SJCRH30 (cell line): ENCODE data around the gene KIAA1755. TPM values are rescaled to one million over a fixed set of nuclear protein-coding genes. Genes with fewer than 3 reads are reported as not detected.
A peak's percentile ranks its signal among the peaks of the same experiment; 100 is the strongest.

ENCODE experiments used
- DNase-seq, 2 experiments: peaks; one replicate each; pipeline ENCODE4 v3.0.0-alpha.2; 2015 to 2020
- H3K27ac ChIP-seq: fragments of 250-450 bp; sonication (Bioruptor Pico); 2 replicates; pipeline ENCODE4 v1.5.1; 2020; ENCODE audit warnings: mild to moderate bottlenecking, moderate library complexity
- H3K27me3 ChIP-seq: fragments of 250-450 bp; sonication (Bioruptor Pico); 2 replicates; pipeline ENCODE4 v1.5.1; 2020; ENCODE audit warnings: mild to moderate bottlenecking, moderate library complexity
- H3K36me3 ChIP-seq: fragments of 250-450 bp; sonication (Bioruptor Pico); 2 replicates; pipeline ENCODE4 v1.5.1; 2020; ENCODE audit warnings: mild to moderate bottlenecking, moderate library complexity
- H3K4me1 ChIP-seq: fragments of 250-450 bp; sonication (Bioruptor Pico); 2 replicates; pipeline ENCODE4 v1.5.1; 2020; ENCODE audit warnings: mild to moderate bottlenecking, moderate library complexity
- H3K4me3 ChIP-seq: fragments of 250-450 bp; sonication (Bioruptor Pico); 2 replicates; pipeline ENCODE4 v1.5.1; 2020; ENCODE audit warnings: mild to moderate bottlenecking, moderate library complexity
- H3K9me3 ChIP-seq: fragments of 250-450 bp; sonication (Bioruptor Pico); replicated peaks from 2 replicates; pipeline ENCODE4 v1.5.1; 2020; ENCODE audit warnings: mild to moderate bottlenecking, moderate library complexity
- total RNA-seq: library from RNA; depleted of rRNA; stranded (reverse); fragments of >200 nt; shearing (Covaris generic); gene quantifications from 2 replicates; pipeline ENCODE4 v1.2.3, GENCODE V29; 2014

Gene KIAA1755
- total RNA-seq, 1 experiment from 2014 or later: 1.4 TPM

DNA sequence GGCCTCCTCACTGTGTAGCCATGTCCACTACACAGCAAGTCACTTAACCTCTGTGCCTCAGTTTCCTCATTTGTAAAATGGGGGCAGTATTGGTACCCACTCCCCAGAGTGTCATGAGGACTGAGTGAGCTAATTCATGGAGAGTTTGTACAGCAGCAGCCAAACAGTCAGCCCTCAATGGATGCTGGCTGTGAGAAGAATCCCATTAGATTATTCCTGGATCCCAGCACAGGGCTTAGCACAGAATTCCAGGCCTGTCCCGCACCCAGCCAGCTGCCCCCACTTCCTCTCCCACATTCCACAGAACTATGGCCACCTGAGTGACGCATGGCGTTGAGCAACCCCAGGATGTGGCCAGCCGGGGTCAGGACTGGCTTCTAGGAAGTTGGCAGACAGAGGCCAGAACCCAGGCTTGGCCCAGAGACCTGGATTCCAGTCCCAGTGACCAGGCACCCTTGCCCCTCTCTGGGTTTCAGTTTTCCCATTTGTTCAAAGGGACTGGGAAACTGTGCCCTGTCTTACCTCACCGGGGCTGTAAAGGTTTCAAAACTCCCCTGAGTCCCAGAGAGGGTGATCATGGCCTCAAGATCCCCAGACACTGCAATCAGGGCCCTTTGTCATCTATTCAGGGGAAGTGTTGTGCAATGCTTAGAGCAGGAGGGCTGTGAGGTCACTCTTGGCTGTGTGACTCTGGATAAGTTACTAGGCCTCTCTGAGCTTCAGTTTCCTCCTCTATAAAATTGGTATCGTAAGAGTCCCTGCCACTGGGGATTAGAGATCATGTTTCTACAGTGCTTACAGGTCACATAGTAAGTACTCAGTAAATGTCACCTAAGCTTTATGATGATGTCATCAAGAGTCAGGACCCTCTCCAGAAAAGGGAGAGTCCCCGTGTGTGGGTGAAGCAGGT, 92.4 kb downstream of the KIAA1755 start:
- Histone ChIP-seq H3K4me1 (peaks cover 41% of the 10 kb centered on the region), H3K27ac (peak overlapping the region; percentile 39)
- peak; percentile 71 to 83 for DNase-seq

DNA sequence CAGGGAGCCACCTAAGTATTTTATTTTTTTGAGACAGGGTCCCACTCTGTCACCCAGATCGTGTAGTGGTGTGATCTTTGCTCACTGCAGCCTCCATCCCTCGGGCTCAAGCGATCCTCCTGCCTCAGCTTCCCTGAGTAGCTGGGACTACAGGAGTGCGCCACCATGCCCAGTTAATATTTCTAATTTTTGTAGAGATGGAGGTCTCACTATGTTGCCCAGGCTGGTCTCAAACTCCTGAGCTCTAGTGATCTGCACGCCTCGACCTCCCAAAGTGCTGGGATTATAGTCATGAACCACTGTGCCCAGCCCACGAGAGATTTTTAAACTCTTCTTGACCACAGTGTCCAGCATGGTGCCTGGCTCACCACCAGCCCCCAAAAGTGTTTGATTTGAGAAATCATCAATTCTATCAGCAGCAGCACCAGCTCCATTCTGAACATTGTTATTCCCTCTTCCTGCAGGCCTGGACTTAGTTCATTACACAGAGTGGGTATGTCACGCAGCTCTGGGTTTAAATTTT, 93.1 kb downstream of the KIAA1755 start:
- H3K27me3 ChIP-seq: no peaks in the 10 kb centered on the region
- H3K27ac ChIP-seq: peak overlapping the region; percentile 39
- no peak overlapping the region for H3K4me3 ChIP-seq
- no peaks in the 10 kb centered on the region for H3K9me3 ChIP-seq
- H3K36me3 ChIP-seq: no peaks in the 10 kb centered on the region
- H3K4me1 ChIP-seq: peaks cover 41% of the 10 kb centered on the region
- no peak for DNase-seq

More for the DNA sequence above, 92.4 kb downstream of the KIAA1755 start:
- Histone ChIP-seq H3K9me3 (no peaks in the 10 kb centered on the region), H3K27me3 (no peaks in the 10 kb centered on the region), H3K36me3 (no peaks in the 10 kb centered on the region), H3K4me3 (no peak overlapping the region)

DNA sequence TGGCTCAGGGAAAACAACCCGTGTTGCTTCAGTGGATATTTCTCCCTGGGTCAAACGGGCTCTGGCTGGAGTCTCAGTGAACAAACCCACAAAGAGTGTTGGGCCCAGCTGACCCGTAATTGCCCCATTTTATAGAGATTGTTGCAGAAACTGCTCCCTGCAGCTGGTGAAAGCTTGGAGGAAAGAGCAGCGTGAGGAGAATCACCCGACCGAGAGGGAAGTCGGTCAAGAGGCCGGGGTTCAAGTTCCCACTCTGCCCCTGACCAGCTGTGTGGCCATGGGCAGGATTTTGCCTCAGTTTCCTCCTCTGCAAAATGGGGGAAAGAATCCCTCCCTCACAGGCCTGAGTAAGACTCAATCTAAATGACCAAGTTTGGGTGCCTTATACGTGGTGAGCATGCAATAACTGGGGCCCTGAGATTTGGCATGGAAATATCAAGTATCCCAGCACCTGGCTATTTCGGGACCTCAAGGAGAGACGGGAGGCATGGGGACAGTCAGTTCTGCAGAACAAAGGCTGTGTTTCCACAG, 93.8 kb downstream of the KIAA1755 start:
- no peak overlapping the region for H3K27ac ChIP-seq
- peaks cover 39% of the 10 kb centered on the region for H3K4me1 ChIP-seq
- no peaks in the 10 kb centered on the region for H3K27me3 ChIP-seq
- DNase-seq: no peak
- no peaks in the 10 kb centered on the region for H3K36me3 ChIP-seq
- H3K4me3 ChIP-seq: no peak overlapping the region
- H3K9me3 ChIP-seq: no peaks in the 10 kb centered on the region

DNA sequence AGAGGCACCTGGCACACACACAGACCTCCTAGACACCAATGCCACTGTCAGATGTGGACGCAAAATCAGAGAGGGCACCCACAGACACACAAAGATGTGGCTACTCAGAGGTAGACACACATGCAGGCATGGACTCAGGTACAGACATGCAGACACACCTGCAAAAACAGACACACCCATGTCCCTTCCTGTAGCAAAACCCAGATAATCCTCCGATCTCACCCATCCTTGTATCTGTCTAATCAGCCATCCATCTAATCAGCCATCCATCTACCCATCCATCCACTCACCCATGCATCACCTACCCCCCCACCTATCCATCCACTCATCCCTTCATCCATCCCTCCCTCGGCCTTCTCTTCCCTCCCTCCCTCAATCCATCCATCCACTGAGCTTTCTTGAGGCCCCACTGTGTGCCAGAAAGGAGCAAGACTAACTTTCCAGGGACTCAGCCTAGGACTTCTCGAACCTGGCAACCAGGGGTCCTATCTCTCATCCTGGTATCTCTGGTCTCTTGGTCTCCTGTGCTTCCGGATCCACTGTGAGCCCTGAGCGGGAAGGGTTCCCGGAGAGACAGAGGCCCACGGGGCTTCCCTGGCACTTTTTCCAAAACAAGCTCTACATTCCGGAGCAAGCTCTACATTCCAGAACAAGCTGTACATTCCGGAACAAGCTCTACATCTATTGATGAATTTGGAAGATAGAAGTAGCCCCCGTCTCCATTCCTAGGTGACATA, 94.4 kb downstream of the KIAA1755 start:
- H3K27ac ChIP-seq: no peak overlapping the region
- no peaks in the 10 kb centered on the region for H3K27me3 ChIP-seq
- peaks cover 32% of the 10 kb centered on the region for H3K4me1 ChIP-seq
- H3K9me3 ChIP-seq: no peaks in the 10 kb centered on the region
- no peak overlapping the region for H3K4me3 ChIP-seq
- no peaks in the 10 kb centered on the region for H3K36me3 ChIP-seq
- no peak for DNase-seq

DNA sequence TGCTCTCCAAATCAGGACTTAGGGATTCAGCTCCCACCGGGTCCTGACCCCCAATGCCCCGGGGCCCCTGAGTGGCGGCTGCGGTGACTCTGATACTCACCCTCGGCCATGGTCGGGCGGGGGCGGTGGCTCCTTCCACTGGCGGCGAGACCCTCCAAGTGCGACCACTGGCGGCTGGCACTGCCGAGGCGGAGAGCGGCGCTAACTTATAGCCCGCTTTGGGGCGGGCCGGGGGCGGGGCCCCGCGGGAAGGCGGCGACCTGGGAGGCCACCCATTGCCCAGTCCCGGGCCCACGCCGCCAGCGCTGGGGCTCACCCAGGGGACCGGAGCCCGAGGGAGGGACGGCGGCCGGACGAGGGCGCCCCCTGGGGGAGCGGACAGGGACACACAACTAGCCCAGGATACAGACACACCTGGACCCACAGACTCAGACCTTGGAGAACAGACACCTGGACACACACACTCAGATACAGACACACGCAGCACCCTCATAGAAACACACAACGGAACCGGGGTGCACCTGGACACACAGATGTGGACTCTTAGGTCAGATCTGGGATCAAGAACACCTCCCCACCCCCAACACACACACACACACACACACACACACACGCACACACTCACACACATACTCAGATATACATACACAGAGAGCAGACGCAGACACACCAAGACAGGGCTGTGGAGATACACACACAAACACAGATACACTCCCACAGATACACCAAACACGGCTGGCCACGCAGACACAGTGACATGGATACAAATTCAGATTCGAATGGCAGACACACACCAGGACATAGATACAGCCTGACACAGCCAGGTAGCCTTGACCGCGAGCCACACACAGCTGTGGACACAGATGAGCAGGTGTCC, 95.2 kb downstream of the KIAA1755 start, which contains the start of gene TGM2:
TSS of gene TGM2 (minus strand) at position 182 of the 877 bp plus-strand sequence. CDS start at position 110, 72 bp downstream.
- H3K9me3 ChIP-seq: no peaks in the 10 kb centered on the region
- DNase-seq: no peak
- H3K4me1 ChIP-seq: peaks cover 27% of the 10 kb centered on the region
- no peaks in the 10 kb centered on the region for H3K27me3 ChIP-seq
- no peak within 1 kb of the TSS for H3K4me3 ChIP-seq
- H3K27ac ChIP-seq: no peak within 1 kb of the TSS
- no peaks in the 10 kb centered on the region for H3K36me3 ChIP-seq

DNA sequence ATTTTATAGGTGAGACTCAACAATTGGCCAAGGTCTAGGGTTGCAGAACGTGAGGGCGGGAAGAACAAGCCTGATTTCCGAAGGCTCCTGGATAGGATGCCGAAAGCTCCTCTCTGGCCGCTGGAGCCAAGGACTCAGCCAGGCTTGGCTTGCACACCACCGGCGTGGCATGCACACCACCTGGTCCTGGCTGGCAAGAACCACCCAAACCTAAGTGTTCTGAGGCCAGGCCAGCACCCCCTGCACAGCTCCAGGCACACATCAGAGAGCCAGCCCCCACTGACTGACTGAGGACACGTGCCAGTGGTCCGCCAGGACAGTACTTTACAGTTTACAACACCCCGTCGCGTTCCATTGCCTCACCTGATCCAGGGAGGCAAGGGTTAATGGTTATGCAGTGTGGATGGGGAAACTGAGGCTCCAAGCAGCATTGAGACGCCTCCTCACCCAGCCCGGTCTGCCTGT, 95.9 kb downstream of the KIAA1755 start:
- no peak for DNase-seq
- Histone ChIP-seq H3K4me1 (peaks cover 27% of the 10 kb centered on the region), H3K9me3 (no peaks in the 10 kb centered on the region), H3K27ac (no peak overlapping the region), H3K27me3 (no peaks in the 10 kb centered on the region), H3K36me3 (no peaks in the 10 kb centered on the region), H3K4me3 (no peak overlapping the region)

DNA sequence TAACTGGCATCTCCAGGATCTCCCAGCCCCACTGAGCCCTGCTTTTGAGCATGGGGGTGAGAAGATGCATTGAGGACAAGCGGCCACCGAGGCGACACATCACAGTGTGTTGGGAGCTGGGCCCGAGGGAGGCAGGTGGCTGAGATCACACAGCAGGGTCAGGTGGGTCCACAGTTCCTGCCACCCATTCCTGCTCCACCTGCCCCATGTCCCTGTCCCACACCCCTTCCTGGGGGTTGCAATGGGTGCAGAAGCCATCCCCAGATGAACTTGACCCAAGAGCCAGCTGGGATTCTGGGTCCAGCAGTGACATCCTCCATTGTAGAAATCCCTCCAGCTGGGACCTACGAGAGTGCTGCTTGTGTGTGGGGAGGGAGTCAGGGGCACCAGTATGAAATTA, 96.5 kb downstream of the KIAA1755 start:
- Histone ChIP-seq H3K36me3 (no peaks in the 10 kb centered on the region), H3K9me3 (no peaks in the 10 kb centered on the region), H3K4me3 (no peak overlapping the region), H3K4me1 (peaks cover 24% of the 10 kb centered on the region), H3K27me3 (no peaks in the 10 kb centered on the region), H3K27ac (no peak overlapping the region)
- DNase-seq: no peak

DNA sequence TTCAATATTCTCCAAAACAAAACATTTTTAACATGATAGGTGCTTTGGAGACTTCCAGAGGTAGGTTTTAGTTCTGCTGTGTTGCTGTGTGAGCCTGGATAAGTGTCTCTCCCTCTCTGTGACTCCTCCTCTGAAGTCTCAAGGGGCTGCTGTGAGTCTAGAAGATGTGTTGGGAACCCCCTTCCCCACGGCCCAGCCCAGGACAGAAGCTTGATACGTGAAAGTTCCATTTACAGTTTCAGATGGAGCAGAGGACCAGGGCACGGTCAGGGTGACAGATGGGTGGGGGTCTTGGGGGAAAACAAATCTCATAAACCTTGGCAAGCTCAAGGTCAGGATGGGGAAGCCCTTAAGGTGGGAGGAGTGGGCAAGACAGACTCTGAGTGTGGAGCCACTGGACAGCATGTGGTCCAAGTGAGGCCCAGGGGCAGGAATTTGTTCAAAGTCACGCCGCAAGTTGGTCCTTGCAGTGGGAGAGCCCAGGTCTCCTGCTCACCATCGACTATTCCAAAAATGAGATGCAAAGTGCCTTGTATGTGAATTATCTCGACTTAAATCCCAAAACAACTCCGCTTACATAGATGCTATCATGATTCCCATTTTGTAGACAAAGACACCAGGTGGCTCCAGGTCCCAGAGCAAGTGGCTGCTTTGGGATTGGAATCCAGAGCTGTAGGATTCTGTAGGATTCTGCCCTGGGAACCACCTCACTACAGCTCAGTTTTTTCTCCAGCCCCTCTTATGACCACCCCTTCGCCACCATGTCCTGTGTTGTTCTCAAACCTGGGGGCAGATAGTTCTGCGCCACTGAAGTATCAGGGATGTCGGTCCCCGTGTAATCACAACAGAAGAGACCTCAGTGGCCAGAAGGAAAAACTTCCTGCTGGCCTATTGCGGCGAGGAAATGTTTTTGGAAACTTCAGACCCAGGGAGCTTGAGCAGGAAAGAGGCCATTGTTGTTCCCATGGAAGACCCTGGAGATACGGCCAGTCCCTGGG, 97.4 kb downstream of the KIAA1755 start:
- H3K36me3 ChIP-seq: no peaks in the 10 kb centered on the region
- H3K27me3 ChIP-seq: no peaks in the 10 kb centered on the region
- no peaks in the 10 kb centered on the region for H3K9me3 ChIP-seq
- DNase-seq: no peak
- no peak overlapping the region for H3K27ac ChIP-seq
- no peak overlapping the region for H3K4me3 ChIP-seq
- peaks cover 15% of the 10 kb centered on the region for H3K4me1 ChIP-seq

DNA sequence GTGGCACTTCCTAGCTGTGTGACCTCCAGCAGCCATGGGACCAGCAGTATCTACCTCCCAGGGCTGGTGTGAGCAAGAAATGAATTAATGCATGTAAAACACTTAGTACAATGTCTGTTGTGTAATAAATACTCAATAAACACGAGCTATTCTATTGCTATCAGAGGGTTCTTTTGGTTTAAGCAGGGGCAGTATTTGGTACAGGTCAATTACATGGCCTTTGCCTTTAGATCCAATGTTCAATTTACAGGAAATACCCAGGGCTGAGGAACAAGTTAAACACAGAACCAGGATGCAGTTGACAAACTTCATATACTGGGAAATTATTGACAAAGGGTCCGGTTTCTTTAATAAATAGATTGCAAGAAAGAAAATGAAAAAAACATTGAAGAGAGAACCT, 98.4 kb downstream of the KIAA1755 start:
- no peak overlapping the region for H3K27ac ChIP-seq
- H3K4me3 ChIP-seq: no peak overlapping the region

DNA sequence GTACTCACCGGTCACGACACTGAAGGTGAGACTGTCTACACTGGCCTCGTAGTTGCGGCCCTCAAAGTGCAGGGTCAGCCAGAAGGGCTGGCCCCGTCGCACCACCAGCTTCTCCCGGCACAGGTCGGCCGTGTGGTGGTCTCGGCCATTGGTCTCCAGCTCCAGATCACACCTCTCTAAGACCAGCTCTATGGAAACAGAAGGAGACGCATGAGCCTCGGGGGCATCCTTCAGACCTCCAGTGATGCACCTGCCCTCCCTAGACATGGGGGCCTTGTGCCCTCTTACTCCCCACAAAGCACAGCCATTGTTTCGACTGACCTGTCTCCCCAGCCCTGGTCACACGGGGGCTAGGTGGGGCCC, 99.1 kb downstream of the KIAA1755 start:
- H3K9me3 ChIP-seq: no peaks in the 10 kb centered on the region
- H3K27me3 ChIP-seq: no peaks in the 10 kb centered on the region
- DNase-seq: no peak
- peaks cover 9% of the 10 kb centered on the region; the same call in 1 of the 2 replicates for H3K4me1 ChIP-seq
- H3K36me3 ChIP-seq: no peaks in the 10 kb centered on the region
- H3K4me3 ChIP-seq: no peak overlapping the region
- H3K27ac ChIP-seq: no peak overlapping the region

More for the DNA sequence above, 98.4 kb downstream of the KIAA1755 start:
- H3K4me1 ChIP-seq: peaks cover 11% of the 10 kb centered on the region
- H3K36me3 ChIP-seq: no peaks in the 10 kb centered on the region
- no peaks in the 10 kb centered on the region for H3K27me3 ChIP-seq
- no peak for DNase-seq
- no peaks in the 10 kb centered on the region for H3K9me3 ChIP-seq
